HG02970 (cell line): ENCODE data around the gene LSM4.

Experiments
- ATAC-seq: cut with Tn5 transposase; IDR thresholded peaks from one replicate; pipeline ENCODE4 v1.9.1; 2021; ENCODE audit warnings: mild to moderate bottlenecking, moderate library complexity, moderate number of reproducible peaks; ENCODE audit not compliant: unreplicated experiment, low FRiP score

Gene LSM4

GRCh38 chr19:18280247-18281081 is 42.4 kb downstream of the LSM4 start:
- peak; percentile 12 for ATAC-seq

- no peak for ATAC-seq
Measured at GRCh38 chr19:18279516-18280246, 43.2 kb downstream of the LSM4 start.

GRCh38 chr19:18279266-18279515 is 43.7 kb downstream of the LSM4 start:
- ATAC-seq: no peak

- no peak for ATAC-seq
Measured at GRCh38 chr19:18278521-18279265, 44.2 kb downstream of the LSM4 start.

GRCh38 chr19:18274781-18275356 is 48.0 kb downstream of the LSM4 start:
- ATAC-seq: no peak

GRCh38 chr19:18274219-18274780 is 48.6 kb downstream of the LSM4 start, which contains the start of gene IQCN:
Gene IQCN, minus strand, starts transcription at chr19:18274452. Its CDS starts 4,974 bp downstream, at chr19:18269478.
- no peak for ATAC-seq

- ATAC-seq: no peak
Measured at GRCh38 chr19:18273561-18274218, 49.2 kb downstream of the LSM4 start.

GRCh38 chr19:18271433-18271841 is 51.4 kb downstream of the LSM4 start:
- ATAC-seq: no peak

GRCh38 chr19:18270326-18270725 is 52.5 kb downstream of the LSM4 start:
- no peak for ATAC-seq

GRCh38 chr19:18269070-18269723 is 53.7 kb downstream of the LSM4 start:
- no peak for ATAC-seq

GRCh38 chr19:18266771-18267686 is 55.8 kb downstream of the LSM4 start:
- ATAC-seq: no peak

GRCh38 chr19:18265582-18265981 is 57.3 kb downstream of the LSM4 start:
- no peak for ATAC-seq

GRCh38 chr19:18264971-18265540 is 57.8 kb downstream of the LSM4 start:
- no peak for ATAC-seq

- no peak for ATAC-seq
Measured at GRCh38 chr19:18264137-18264854, 58.6 kb downstream of the LSM4 start.

- no peak for ATAC-seq
Measured at GRCh38 chr19:18263324-18264136, 59.3 kb downstream of the LSM4 start.

GRCh38 chr19:18262917-18263316 is 60.0 kb downstream of the LSM4 start:
- ATAC-seq: no peak

- ATAC-seq: no peak
Measured at GRCh38 chr19:18262144-18262543, 60.7 kb downstream of the LSM4 start.
